ENCODE data around the gene PCBD2. TPM values are rescaled to one million over a fixed set of nuclear protein-coding genes. Genes with fewer than 3 reads are reported as not detected.

The PCBD2 gene
- total and polyA plus RNA-seq, 4 donors, result 5.9 to 12.8 (median 10.3) TPM

DNA sequence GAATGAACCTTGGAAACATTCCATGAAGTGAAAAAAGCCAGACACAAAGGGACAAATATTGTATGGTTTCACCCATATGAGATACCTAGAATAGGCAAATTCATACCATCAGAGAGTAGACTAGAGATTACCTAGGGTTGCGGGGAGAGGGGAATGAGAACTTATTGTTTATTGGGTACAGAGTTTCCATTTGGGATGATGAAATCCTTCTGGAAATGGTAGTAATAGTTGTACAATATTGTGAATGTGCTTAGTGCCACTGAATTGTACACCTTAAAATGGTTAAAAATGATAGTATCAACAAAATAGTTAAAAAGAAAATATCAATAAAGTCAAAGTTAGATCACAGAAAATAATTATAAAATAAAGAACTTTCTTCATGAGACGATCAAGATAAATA is 88.2 kb downstream of the PCBD2 start:
- Histone ChIP-seq H3K27ac (ENCODE audit: low read depth in 1 of 2, low read length in 2 of 2) (no peak overlapping the region), H3K4me1 (ENCODE audit: control insufficient read depth in 4 of 4, insufficient read depth in 4 of 4, low read length in 3 of 4) (no peaks in the 10 kb centered on the region), H3K9me3 (ENCODE audit: control insufficient read depth in 4 of 4, low read length in 3 of 4) (no peaks in the 10 kb centered on the region), H3K27me3 (ENCODE audit: control insufficient read depth in 4 of 4, insufficient read depth in 4 of 4, low read length in 3 of 4) (no peaks in the 10 kb centered on the region), H3K9ac (ENCODE audit: low read depth in 1 of 2, low read length in 2 of 2) (no peak overlapping the region), H3K4me3 (ENCODE audit: low read depth in 1 of 3, low read length in 3 of 3) (no peak overlapping the region), H3K36me3 (ENCODE audit: control insufficient read depth in 4 of 4, insufficient read depth in 3 of 4, low read depth in 1 of 4, low read length in 3 of 4) (no peaks in the 10 kb centered on the region)
- 98% methylated on average over 2 of the region's 2 CpGs for WGBS
- DNase-seq (ENCODE audit: low spot score), result no peak
- TF ChIP-seq GABPA (IDR thresholded peaks at IDR 0.05 in 1 of 2, conservative IDR thresholded peaks at IDR 0.05 in 1 of 2) (no peak), CTCF (IDR thresholded peaks at IDR 0.05; ENCODE audit: low read depth, low read length, missing input control) (no peak), NR2F2 (IDR thresholded peaks at IDR 0.05) (no peak), FOXA2 (IDR thresholded peaks at IDR 0.05) (no peak), REST (IDR thresholded peaks at IDR 0.05) (no peak), HNF4G (IDR thresholded peaks at IDR 0.05) (no peak), ZBTB33 (IDR thresholded peaks at IDR 0.05) (no peak), RAD21 (IDR thresholded peaks at IDR 0.05) (no peak), TAF1 (conservative IDR thresholded peaks at IDR 0.05) (no peak), RXRA (IDR thresholded peaks at IDR 0.05) (no peak), SP1 (IDR thresholded peaks at IDR 0.05) (no peak), JUND (IDR thresholded peaks at IDR 0.05) (no peak), YY1 (IDR thresholded peaks at IDR 0.05) (no peak), FOXA1 (IDR thresholded peaks at IDR 0.05) (no peak), EGR1 (IDR thresholded peaks at IDR 0.05; ENCODE audit: low read depth in 2 of 2) (no peak)
- TF ChIP-seq, protein P1, sequence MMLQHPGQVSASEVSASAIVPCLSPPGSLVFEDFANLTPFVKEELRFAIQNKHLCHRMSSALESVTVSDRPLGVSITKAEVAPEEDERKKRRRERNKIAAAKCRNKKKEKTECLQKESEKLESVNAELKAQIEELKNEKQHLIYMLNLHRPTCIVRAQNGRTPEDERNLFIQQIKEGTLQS (IDR thresholded peaks at IDR 0.05), result no peak
- TF ChIP-seq, protein P2, sequence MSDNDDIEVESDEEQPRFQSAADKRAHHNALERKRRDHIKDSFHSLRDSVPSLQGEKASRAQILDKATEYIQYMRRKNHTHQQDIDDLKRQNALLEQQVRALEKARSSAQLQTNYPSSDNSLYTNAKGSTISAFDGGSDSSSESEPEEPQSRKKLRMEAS (IDR thresholded peaks at IDR 0.05), result no peak

Data from liver (tissue), 9 donors.